ENCODE data around the gene TIFAB. TPM values are rescaled to one million over a fixed set of nuclear protein-coding genes. Genes with fewer than 3 reads are reported as not detected.
A peak's percentile ranks its signal among the peaks of the same experiment; 100 is the strongest.

Gene TIFAB
- total RNA-seq, 5 donors from 2014 or later (not counting 1 experiment from before 2014, with no cell fraction given): 0.06 TPM; not detected in 3

DNA sequence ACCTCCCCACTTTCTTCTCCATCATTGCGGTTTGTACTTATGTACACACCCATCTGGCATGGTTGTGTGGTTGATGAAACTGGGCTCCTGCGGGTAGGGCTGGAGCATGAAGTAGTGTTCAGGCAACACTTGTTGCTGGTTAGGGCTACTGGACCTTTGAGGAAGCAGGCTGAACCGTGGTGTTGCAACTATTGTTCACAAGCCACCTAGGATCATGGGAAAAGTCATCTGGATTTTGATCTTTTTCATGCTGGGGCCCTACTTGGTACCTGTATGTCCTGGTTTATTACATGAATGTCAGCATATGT is 40.1 kb upstream of the TIFAB start:
- ChIA-PET CTCF (no interaction called here), POLR2A (no interaction called here)
- no peak overlapping the region for H3K4me3 Mint-ChIP-seq
- H3K4me1 ChIP-seq (ENCODE audit: control insufficient read depth in 1 of 2, extremely low read depth in 1 of 2, insufficient read depth in 2 of 2, low read length in 2 of 2): peaks cover 0 to 2% of the 10 kb centered on the region in 2 experiments
- H3K9me3 Mint-ChIP-seq: no peaks in the 10 kb centered on the region
- no peak overlapping the region for H3K4me3 ChIP-seq (ENCODE audit: control insufficient read depth in 1 of 2, extremely low read depth in 1 of 2, low read length in 1 of 2)
- H3K27me3 Mint-ChIP-seq: peaks cover 60 to 65% of the 10 kb centered on the region in 2 donors
- H3K36me3 ChIP-seq (ENCODE audit: control insufficient read depth in 2 of 2, extremely low read depth in 1 of 2, insufficient read depth in 1 of 2, low read length in 1 of 2): no peaks in the 10 kb centered on the region
- H3K27ac ChIP-seq (ENCODE audit: low read length): no peak overlapping the region
- H3K27ac Mint-ChIP-seq: no peak overlapping the region
- H3K4me1 Mint-ChIP-seq: peaks cover 8 to 13% (median 10%) of the 10 kb centered on the region in 3 donors
- DNase-seq: no peak
- no peak for ATAC-seq (replicated peaks in 1 of 4)
- WGBS (ENCODE audit: insufficient coverage): 48% methylated on average over 2 of the region's 3 CpGs
- no peaks in the 10 kb centered on the region for H3K9me3 ChIP-seq
- H3K36me3 Mint-ChIP-seq: no peaks in the 10 kb centered on the region
- peaks cover 9 to 69% of the 10 kb centered on the region in 2 experiments for H3K27me3 ChIP-seq (replicated peaks in 1 of 2; ENCODE audit: control insufficient read depth in 2 of 2, extremely low read depth in 1 of 2, insufficient read depth in 2 of 2, low read length in 1 of 2)

DNA sequence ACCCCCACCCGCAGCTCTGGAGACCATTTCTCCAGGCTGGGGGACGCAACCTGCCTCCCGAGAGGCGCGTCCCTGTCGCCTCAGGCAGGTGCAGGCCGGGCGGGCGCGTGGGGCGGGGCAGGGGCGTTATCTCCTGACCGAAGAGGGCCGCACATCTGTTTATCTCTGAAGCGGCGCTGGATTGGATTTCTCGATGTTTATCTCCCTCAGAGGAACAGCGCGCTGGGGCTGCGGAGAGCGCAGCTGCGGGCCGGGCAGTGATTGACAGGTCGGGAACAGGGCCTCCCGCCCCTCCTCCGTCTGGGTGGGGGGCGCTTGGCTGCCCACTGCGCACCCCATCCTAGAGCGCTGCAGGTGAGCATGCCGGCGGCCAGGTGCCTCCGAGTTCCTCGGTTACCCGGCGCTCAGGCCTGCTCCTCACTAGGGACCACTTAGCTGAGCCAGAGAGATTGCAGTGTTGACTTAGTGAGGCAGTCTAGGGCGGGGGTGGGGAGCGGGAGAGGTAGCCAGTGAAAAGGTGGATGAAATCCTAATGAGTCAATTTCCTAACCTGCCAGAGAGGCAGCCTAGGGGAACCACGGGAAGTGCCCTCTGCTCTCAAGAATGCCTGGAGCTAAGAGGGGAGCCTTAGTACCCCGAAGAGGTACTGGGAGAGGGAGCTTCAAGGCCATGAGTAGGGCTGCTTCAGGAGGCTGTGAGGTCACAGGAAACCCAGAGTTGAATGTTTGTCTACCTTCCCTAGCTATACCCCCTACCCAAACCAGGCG is 39.6 kb upstream of the TIFAB start:
- H3K27me3 Mint-ChIP-seq: peaks cover 62 to 65% of the 10 kb centered on the region in 2 donors
- 7% methylated on average over 26 of the region's 40 CpGs for WGBS (ENCODE audit: insufficient coverage)
- peaks cover 10 to 74% of the 10 kb centered on the region in 2 experiments for H3K27me3 ChIP-seq (replicated peaks in 1 of 2; ENCODE audit: control insufficient read depth in 2 of 2, extremely low read depth in 1 of 2, insufficient read depth in 2 of 2, low read length in 1 of 2)

DNA sequence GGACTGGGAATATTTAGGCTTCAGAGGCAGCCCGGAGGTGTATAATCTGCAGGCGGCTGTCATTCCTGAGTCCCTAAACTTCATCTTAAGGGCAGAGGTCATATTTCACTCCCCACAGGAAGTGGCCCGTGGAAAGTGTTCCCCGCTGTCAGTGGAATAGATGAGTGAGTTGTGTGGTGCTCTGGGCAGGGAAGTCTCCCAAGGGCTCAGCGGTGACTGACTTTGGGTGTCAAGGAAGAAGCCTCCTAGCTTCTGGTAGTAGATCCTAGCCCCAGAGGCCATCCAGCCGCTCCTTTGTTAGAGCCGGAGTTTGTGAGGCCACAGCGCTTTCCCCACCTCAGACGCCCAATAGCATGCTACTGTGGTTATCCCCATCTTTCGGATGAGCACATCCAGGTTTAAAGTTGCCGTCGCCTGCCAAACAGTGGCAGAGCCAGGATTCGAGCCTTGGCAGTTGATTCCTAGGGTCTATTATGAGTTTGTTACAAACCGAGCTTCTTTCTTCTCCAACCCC is 38.9 kb upstream of the TIFAB start:
- Mint-ChIP-seq H3K36me3 (no peaks in the 10 kb centered on the region), H3K4me3 (no peak overlapping the region), H3K9me3 (no peaks in the 10 kb centered on the region), H3K27ac (no peak overlapping the region), H3K4me1 (peaks cover 8 to 13% (median 10%) of the 10 kb centered on the region in 3 donors), H3K27me3 (peaks cover 67 to 70% of the 10 kb centered on the region in 2 donors)
- WGBS (ENCODE audit: insufficient coverage): 13% methylated on average over 3 of the region's 14 CpGs
- no peak overlapping the region for H3K4me3 ChIP-seq (ENCODE audit: control insufficient read depth in 1 of 2, extremely low read depth in 1 of 2, low read length in 1 of 2)
- H3K4me1 ChIP-seq (ENCODE audit: control insufficient read depth in 1 of 2, extremely low read depth in 1 of 2, insufficient read depth in 2 of 2, low read length in 2 of 2): peaks cover 0 to 2% of the 10 kb centered on the region in 2 experiments
- H3K27ac ChIP-seq (ENCODE audit: low read length): no peak overlapping the region
- no peak for ATAC-seq (replicated peaks in 1 of 4)
- ChIA-PET CTCF (no interaction called here), POLR2A (no interaction called here)
- no peaks in the 10 kb centered on the region for H3K9me3 ChIP-seq
- no peaks in the 10 kb centered on the region for H3K36me3 ChIP-seq (ENCODE audit: control insufficient read depth in 2 of 2, extremely low read depth in 1 of 2, insufficient read depth in 1 of 2, low read length in 1 of 2)
- DNase-seq: no peak
- H3K27me3 ChIP-seq (replicated peaks in 1 of 2; ENCODE audit: control insufficient read depth in 2 of 2, extremely low read depth in 1 of 2, insufficient read depth in 2 of 2, low read length in 1 of 2): peaks cover 13 to 80% of the 10 kb centered on the region in 2 experiments

More for the DNA sequence above, 39.6 kb upstream of the TIFAB start:
- no peak overlapping the region for H3K27ac Mint-ChIP-seq
- Histone ChIP-seq H3K36me3 (ENCODE audit: control insufficient read depth in 2 of 2, extremely low read depth in 1 of 2, insufficient read depth in 1 of 2, low read length in 1 of 2) (no peaks in the 10 kb centered on the region), H3K9me3 (no peaks in the 10 kb centered on the region), H3K4me1 (ENCODE audit: control insufficient read depth in 1 of 2, extremely low read depth in 1 of 2, insufficient read depth in 2 of 2, low read length in 2 of 2) (peaks cover 0 to 2% of the 10 kb centered on the region in 2 experiments), H3K4me3 (ENCODE audit: control insufficient read depth in 1 of 2, extremely low read depth in 1 of 2, low read length in 1 of 2) (no peak overlapping the region), H3K27ac (ENCODE audit: low read length) (no peak overlapping the region)
- ChIA-PET POLR2A (no interaction called here), CTCF (no interaction called here)
- ATAC-seq (replicated peaks in 1 of 4) (no peak), DNase-seq (no peak)
- H3K9me3 Mint-ChIP-seq: no peaks in the 10 kb centered on the region
- no peak overlapping the region for H3K4me3 Mint-ChIP-seq
- peaks cover 8 to 13% (median 10%) of the 10 kb centered on the region in 3 donors for H3K4me1 Mint-ChIP-seq
- no peaks in the 10 kb centered on the region for H3K36me3 Mint-ChIP-seq

DNA sequence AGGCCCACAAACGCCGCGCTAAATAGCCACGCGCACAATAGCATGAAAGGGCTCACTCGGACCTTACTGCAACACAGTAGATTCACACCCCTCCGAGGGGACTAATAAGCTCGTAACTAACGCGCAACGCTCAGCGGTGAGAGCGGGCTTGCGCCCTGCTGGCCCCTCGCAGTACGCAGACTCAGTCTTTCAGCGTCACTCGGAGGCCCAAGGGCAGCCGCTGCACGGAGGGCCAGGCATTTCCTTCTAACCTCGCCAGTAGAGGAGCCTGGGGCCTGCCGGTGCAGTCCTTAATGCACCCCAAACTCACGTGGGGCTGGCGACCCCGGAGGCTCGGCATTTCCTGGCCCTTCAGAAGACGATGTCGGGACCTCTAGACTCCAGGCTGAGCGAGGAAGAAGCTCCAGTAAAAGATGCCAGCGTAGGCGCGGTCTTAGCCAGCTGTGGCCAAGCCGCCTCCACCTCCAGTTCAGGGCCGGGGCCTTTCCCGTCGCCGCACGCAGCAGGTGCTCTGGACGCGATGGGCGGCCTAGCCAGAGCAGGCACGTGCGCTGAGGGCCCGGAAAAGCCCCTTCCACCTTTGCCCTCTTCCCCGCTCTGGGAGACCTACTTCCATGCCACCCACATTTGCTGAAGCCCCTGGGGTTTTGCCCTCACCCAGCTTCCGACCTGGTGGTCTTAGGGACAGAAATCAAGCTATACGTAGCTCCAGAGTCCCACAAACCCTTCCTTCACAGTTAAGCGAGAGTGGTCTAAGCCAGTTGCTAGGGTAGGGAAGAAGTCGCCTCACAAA is 38.3 kb upstream of the TIFAB start:
- H3K4me1 Mint-ChIP-seq: peaks cover 8 to 13% (median 10%) of the 10 kb centered on the region in 3 donors
- peaks cover 13 to 85% of the 10 kb centered on the region in 2 experiments for H3K27me3 ChIP-seq (replicated peaks in 1 of 2; ENCODE audit: control insufficient read depth in 2 of 2, extremely low read depth in 1 of 2, insufficient read depth in 2 of 2, low read length in 1 of 2)
- H3K9me3 ChIP-seq: no peaks in the 10 kb centered on the region
- H3K4me3 Mint-ChIP-seq: peak overlapping the region in 1 of 3 donors; percentile 42
- H3K27ac Mint-ChIP-seq: no peak overlapping the region
- CTCF ChIA-PET: no interaction called here
- H3K9me3 Mint-ChIP-seq: no peaks in the 10 kb centered on the region
- H3K4me1 ChIP-seq (ENCODE audit: control insufficient read depth in 1 of 2, extremely low read depth in 1 of 2, insufficient read depth in 2 of 2, low read length in 2 of 2): peaks cover 0 to 2% of the 10 kb centered on the region in 2 experiments
- no peaks in the 10 kb centered on the region for H3K36me3 Mint-ChIP-seq
- no peak for ATAC-seq (replicated peaks in 1 of 4)
- POLR2A ChIA-PET: no interaction called here
- peaks cover 66 to 77% of the 10 kb centered on the region in 2 donors for H3K27me3 Mint-ChIP-seq
- H3K27ac ChIP-seq (ENCODE audit: low read length): no peak overlapping the region
- no peaks in the 10 kb centered on the region for H3K36me3 ChIP-seq (ENCODE audit: control insufficient read depth in 2 of 2, extremely low read depth in 1 of 2, insufficient read depth in 1 of 2, low read length in 1 of 2)
- 7% methylated on average over 42 of the region's 49 CpGs for WGBS (ENCODE audit: insufficient coverage)
- H3K4me3 ChIP-seq (ENCODE audit: control insufficient read depth in 1 of 2, extremely low read depth in 1 of 2, low read length in 1 of 2): no peak overlapping the region
- DNase-seq: no peak

DNA sequence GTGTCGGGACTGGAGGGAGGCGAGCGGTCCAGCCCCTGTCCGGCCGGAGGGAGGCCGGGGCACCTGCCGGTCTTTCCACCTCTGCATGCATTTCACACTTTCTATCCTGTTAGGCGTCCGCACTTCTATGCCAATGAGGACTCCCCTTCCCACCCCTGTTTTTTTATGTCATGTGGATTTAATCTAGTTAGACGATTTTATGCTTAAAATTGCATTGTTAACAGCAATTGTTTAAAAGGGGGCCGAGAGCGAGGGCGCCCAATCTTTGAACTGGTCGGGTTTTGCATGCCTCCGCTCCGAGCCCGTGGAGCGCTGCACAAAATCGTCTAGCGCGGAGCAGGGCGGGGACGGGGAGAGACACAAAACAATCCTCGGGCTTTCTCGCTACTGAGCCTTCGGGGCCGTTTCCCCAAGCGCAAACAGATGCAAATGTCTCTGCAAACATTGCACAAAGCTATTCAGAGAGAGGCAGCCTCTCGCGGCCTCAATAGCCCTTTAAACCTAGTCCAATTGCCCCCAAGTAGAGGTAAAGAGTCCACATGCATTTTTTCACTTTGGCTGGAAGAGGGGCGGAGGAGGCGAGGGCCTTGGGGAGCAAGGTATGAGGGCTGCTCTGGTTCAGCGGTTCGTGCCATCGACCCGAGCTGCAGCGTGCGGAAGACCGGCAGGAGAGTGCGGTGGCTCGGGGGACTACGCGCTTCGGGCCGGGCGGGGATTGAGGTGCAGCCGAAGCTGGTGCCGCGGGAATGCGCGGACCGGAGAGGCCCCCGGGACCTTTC is 37.5 kb upstream of the TIFAB start:
- no peak overlapping the region for H3K4me3 ChIP-seq (ENCODE audit: control insufficient read depth in 1 of 2, extremely low read depth in 1 of 2, low read length in 1 of 2)
- Mint-ChIP-seq H3K4me1 (peaks cover 8 to 13% (median 10%) of the 10 kb centered on the region in 3 donors), H3K27me3 (peaks cover 66 to 82% of the 10 kb centered on the region in 2 donors), H3K4me3 (peak overlapping the region in 1 of 3 donors; percentile 42), H3K27ac (no peak overlapping the region), H3K9me3 (no peaks in the 10 kb centered on the region), H3K36me3 (no peaks in the 10 kb centered on the region)
- peaks cover 0 to 2% of the 10 kb centered on the region in 2 experiments for H3K4me1 ChIP-seq (ENCODE audit: control insufficient read depth in 1 of 2, extremely low read depth in 1 of 2, insufficient read depth in 2 of 2, low read length in 2 of 2)
- peaks cover 13 to 88% of the 10 kb centered on the region in 2 experiments for H3K27me3 ChIP-seq (replicated peaks in 1 of 2; ENCODE audit: control insufficient read depth in 2 of 2, extremely low read depth in 1 of 2, insufficient read depth in 2 of 2, low read length in 1 of 2)
- POLR2A ChIA-PET: no interaction called here
- H3K9me3 ChIP-seq: no peaks in the 10 kb centered on the region
- 6% methylated on average over 44 of the region's 53 CpGs for WGBS (ENCODE audit: insufficient coverage)
- no peak for DNase-seq
- ATAC-seq (replicated peaks in 1 of 4): no peak
- no peaks in the 10 kb centered on the region for H3K36me3 ChIP-seq (ENCODE audit: control insufficient read depth in 2 of 2, extremely low read depth in 1 of 2, insufficient read depth in 1 of 2, low read length in 1 of 2)
- CTCF ChIA-PET: no interaction called here
- no peak overlapping the region for H3K27ac ChIP-seq (ENCODE audit: low read length)

Measured in T-cell (primary cell).